Panc1 (cell line): ENCODE results near the gene SLC5A9.

ENCODE experiments used
- CTCF ChIP-seq: fragments of 450-650 bp; IDR thresholded peaks from 2 replicates; pipeline ENCODE4 v1.5.1; 2017; ENCODE audit warnings: mild to moderate bottlenecking
- REST ChIP-seq, 2 experiments: IDR thresholded peaks; 2 replicates each; pipeline ENCODE4 v1.6.1; 2011 to 2012; ENCODE audit warnings: low read depth in 2 of 2, control low read depth in 1 of 2, low read length in 1 of 2, mild to moderate bottlenecking in 1 of 2, moderate library complexity in 1 of 2; ENCODE audit not compliant: insufficient read depth in 1 of 2
- TCF7L2 ChIP-seq: IDR thresholded peaks from 2 replicates; pipeline ENCODE4 v1.6.1; 2011; ENCODE audit warnings: mild to moderate bottlenecking, low read depth, low read length, inconsistent platforms

GRCh38 chr1:48242141-48242736 lies 19.7 kb downstream of the SLC5A9 start:
- TF ChIP-seq CTCF (no peak), REST (IDR thresholded peaks at IDR 0.05; ENCODE audit: insufficient read depth in 1 of 2, low read depth in 2 of 2, low read length in 1 of 2) (no peak), TCF7L2 (no peak)
